Erythroblast (primary cell): ENCODE results near the gene APOC1.

ENCODE experiments used
- GATA1 ChIP-seq: IDR thresholded peaks from 2 replicates; pipeline ENCODE4 v1.6.1; 2011; ENCODE audit warnings: low read depth, mild to moderate bottlenecking, control low read depth, low read length, moderate library complexity
- POLR2A ChIP-seq: IDR thresholded peaks from 2 replicates; pipeline ENCODE4 v1.6.1; 2011; ENCODE audit warnings: mild to moderate bottlenecking, low read length

DNA sequence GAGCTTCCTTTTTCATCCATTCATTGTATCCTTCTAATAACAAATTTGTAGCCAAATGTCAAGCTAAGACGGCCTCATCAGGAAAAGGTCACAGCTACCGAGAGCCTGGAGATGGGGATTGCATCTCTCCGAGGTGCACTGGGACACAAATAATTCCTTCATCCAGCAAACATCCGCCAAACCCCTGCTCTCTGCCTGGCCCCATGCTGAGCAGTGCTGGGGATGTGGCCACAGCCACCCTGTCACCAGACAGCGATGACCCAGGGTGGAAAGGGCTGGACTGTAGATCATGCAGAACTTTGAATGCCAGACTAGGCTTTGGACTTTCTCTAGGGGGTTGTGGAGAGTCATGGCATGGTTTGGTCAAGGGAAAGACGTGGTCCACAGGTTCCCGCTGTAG lies 21.5 kb upstream of the APOC1 start:
- TF ChIP-seq POLR2A = no peak
- TF ChIP-seq GATA1 = no peak
